ENCODE data around the gene IL11. TPM values are rescaled to one million over a fixed set of nuclear protein-coding genes. Genes with fewer than 3 reads are reported as not detected.

Gene IL11
- total RNA-seq, 1 donor from 2014 or later = 183 TPM

DNA sequence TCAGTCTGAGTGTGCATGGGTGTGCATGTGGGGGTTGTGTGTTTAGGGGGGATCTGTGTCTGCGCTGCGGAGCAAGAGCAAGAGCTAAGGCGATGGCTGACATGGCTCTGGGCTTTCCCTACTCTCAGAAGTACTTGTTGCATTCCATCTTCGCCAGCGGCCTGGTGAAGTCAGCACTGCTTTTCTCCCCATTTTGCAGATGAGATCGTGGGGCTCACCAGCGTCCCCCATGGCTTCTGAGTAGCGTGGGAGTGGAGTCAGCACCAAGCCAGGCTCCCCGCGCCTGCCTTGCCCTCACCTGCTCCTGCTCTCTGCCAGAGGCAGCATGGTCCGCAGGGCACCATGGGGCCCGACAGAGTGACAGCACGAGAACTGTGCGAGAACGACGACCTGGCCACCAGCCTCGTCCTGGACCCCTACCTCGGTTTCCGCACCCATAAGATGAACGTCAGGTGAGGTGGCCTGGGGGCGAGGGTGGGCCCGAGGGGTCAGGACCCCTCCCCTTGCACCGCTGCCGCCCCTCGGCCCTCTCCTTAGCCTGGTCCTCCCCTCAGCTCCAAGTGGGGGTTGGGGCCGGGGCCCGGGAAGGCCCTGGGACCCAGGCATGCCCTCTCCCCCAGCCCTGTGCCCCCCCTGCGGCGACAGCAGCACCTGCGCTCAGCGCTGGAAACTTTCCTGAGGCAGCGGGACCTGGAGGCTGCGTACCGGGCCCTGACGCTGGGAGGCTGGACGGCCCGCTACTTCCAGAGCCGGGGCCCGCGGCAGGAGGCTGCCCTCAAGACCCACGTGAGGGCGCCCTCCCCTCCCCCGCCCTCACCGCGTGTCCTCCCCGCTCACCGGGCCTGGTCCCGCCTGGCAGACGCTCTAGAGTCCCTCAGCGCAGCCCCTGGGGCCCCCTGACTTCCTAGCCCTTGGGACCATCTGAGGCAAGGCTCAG is 28.4 kb downstream of the IL11 start:
- H3K4me1 ChIP-seq (ENCODE audit: insufficient read depth, low read length) = peaks cover 25% of the 10 kb centered on the region
- peaks cover 10% of the 10 kb centered on the region for H3K79me2 ChIP-seq (ENCODE audit: insufficient read depth, low read length)
- no peak overlapping the region for H3K9ac ChIP-seq (ENCODE audit: low read length)
- Mint-ChIP-seq H3K27me3 (ENCODE audit: low read depth, unreplicated experiment) (no peaks in the 10 kb centered on the region), H3K9me3 (ENCODE audit: unreplicated experiment) (peaks cover 3% of the 10 kb centered on the region), H3K27ac (ENCODE audit: unreplicated experiment) (no peak overlapping the region), H3K4me1 (ENCODE audit: low read depth, unreplicated experiment) (peaks cover 17% of the 10 kb centered on the region), H3K36me3 (ENCODE audit: low read depth, unreplicated experiment) (peaks cover 8% of the 10 kb centered on the region), H3K4me3 (ENCODE audit: unreplicated experiment) (peak overlapping the region; percentile 75)
- no peak overlapping the region for H3K27ac ChIP-seq (ENCODE audit: low read depth, low read length)
- no peak for DNase-seq (ENCODE audit: low read depth)
- H3K9me3 ChIP-seq (ENCODE audit: insufficient read depth, low read depth, low read length) = no peaks in the 10 kb centered on the region
- H3K27me3 ChIP-seq (ENCODE audit: insufficient read depth, low read length) = peaks cover under 1% of the 10 kb centered on the region
- H3K4me2 ChIP-seq (ENCODE audit: low read length) = peak overlapping the region; percentile 100
- TF ChIP-seq, protein P1, sequence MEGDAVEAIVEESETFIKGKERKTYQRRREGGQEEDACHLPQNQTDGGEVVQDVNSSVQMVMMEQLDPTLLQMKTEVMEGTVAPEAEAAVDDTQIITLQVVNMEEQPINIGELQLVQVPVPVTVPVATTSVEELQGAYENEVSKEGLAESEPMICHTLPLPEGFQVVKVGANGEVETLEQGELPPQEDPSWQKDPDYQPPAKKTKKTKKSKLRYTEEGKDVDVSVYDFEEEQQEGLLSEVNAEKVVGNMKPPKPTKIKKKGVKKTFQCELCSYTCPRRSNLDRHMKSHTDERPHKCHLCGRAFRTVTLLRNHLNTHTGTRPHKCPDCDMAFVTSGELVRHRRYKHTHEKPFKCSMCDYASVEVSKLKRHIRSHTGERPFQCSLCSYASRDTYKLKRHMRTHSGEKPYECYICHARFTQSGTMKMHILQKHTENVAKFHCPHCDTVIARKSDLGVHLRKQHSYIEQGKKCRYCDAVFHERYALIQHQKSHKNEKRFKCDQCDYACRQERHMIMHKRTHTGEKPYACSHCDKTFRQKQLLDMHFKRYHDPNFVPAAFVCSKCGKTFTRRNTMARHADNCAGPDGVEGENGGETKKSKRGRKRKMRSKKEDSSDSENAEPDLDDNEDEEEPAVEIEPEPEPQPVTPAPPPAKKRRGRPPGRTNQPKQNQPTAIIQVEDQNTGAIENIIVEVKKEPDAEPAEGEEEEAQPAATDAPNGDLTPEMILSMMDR (IDR thresholded peaks at IDR 0.05; ENCODE audit: insufficient read depth, low read depth, low read length) = no peak
- no peak for TF ChIP-seq EZH2 (IDR thresholded peaks at IDR 0.05; ENCODE audit: insufficient read depth, low read length)
- FAIRE-seq = no peak
- no peaks in the 10 kb centered on the region for H3K36me3 ChIP-seq (ENCODE audit: insufficient read depth, low read length)
- H4K20me1 ChIP-seq (ENCODE audit: insufficient read depth, low read length) = peaks cover 6% of the 10 kb centered on the region
- no peak overlapping the region for H3K4me3 ChIP-seq (ENCODE audit: insufficient read depth, low read depth, low read length)
- H2AFZ ChIP-seq (ENCODE audit: low read depth, low read length) = no peak overlapping the region

- FAIRE-seq (no peak), DNase-seq (ENCODE audit: low read depth) (peak; percentile 23)
- peaks cover 17% of the 10 kb centered on the region for H3K4me1 Mint-ChIP-seq (ENCODE audit: low read depth, unreplicated experiment)
- Histone ChIP-seq H3K27me3 (ENCODE audit: insufficient read depth, low read length) (peaks cover 4% of the 10 kb centered on the region), H3K79me2 (ENCODE audit: insufficient read depth, low read length) (peaks cover 10% of the 10 kb centered on the region), H3K9ac (ENCODE audit: low read length) (peak overlapping the region; percentile 92), H2AFZ (ENCODE audit: low read depth, low read length) (no peak overlapping the region), H3K4me3 (ENCODE audit: insufficient read depth, low read depth, low read length) (peak overlapping the region; percentile 69), H3K4me2 (ENCODE audit: low read length) (peak overlapping the region; percentile 100), H3K27ac (ENCODE audit: low read depth, low read length) (no peak overlapping the region), H3K36me3 (ENCODE audit: insufficient read depth, low read length) (no peaks in the 10 kb centered on the region), H4K20me1 (ENCODE audit: insufficient read depth, low read length) (peaks cover 6% of the 10 kb centered on the region), H3K4me1 (ENCODE audit: insufficient read depth, low read length) (peaks cover 25% of the 10 kb centered on the region), H3K9me3 (ENCODE audit: insufficient read depth, low read depth, low read length) (no peaks in the 10 kb centered on the region)
- peak overlapping the region; percentile 88 for H3K4me3 Mint-ChIP-seq (ENCODE audit: unreplicated experiment)
- peaks cover 8% of the 10 kb centered on the region for H3K36me3 Mint-ChIP-seq (ENCODE audit: low read depth, unreplicated experiment)
- no peaks in the 10 kb centered on the region for H3K27me3 Mint-ChIP-seq (ENCODE audit: low read depth, unreplicated experiment)
- H3K27ac Mint-ChIP-seq (ENCODE audit: unreplicated experiment) = no peak overlapping the region
- peaks cover 3% of the 10 kb centered on the region for H3K9me3 Mint-ChIP-seq (ENCODE audit: unreplicated experiment)
- no peak for TF ChIP-seq EZH2 (IDR thresholded peaks at IDR 0.05; ENCODE audit: insufficient read depth, low read length)
- TF ChIP-seq, protein P1 (IDR thresholded peaks at IDR 0.05; ENCODE audit: insufficient read depth, low read depth, low read length) = no peak
Observed at GRCh38 chr19:55341171-55341588, 29.1 kb downstream of the IL11 start.

DNA sequence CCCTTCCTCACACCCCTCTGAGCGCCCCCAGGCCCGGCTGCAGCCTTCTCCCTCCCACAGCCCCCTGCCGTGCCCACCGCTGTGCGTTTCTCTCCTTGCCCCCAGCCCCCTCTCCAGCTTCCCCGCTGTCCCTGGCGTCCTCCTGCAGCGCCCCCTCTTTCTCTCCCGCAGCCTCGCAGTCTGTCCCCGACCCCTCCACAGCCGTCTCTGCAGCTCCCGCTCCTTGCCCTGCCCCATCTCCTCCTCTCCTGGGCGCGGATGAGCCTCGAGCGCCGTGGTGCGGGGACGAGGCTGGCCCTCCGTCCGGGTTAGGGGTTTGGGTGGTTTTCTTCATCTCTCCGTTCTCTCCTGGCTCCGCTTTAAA is 29.5 kb downstream of the IL11 start:
- no peak for TF ChIP-seq EZH2 (IDR thresholded peaks at IDR 0.05; ENCODE audit: insufficient read depth, low read length)
- Histone ChIP-seq H3K9ac (ENCODE audit: low read length) (peak overlapping the region; percentile 92), H3K27ac (ENCODE audit: low read depth, low read length) (no peak overlapping the region), H4K20me1 (ENCODE audit: insufficient read depth, low read length) (peaks cover 6% of the 10 kb centered on the region), H3K4me1 (ENCODE audit: insufficient read depth, low read length) (peaks cover 25% of the 10 kb centered on the region), H3K27me3 (ENCODE audit: insufficient read depth, low read length) (peaks cover 4% of the 10 kb centered on the region), H3K9me3 (ENCODE audit: insufficient read depth, low read depth, low read length) (no peaks in the 10 kb centered on the region), H2AFZ (ENCODE audit: low read depth, low read length) (no peak overlapping the region), H3K4me3 (ENCODE audit: insufficient read depth, low read depth, low read length) (peak overlapping the region; percentile 69), H3K4me2 (ENCODE audit: low read length) (peak overlapping the region; percentile 100), H3K36me3 (ENCODE audit: insufficient read depth, low read length) (no peaks in the 10 kb centered on the region), H3K79me2 (ENCODE audit: insufficient read depth, low read length) (peaks cover 10% of the 10 kb centered on the region)
- Mint-ChIP-seq H3K9me3 (ENCODE audit: unreplicated experiment) (peaks cover 3% of the 10 kb centered on the region), H3K27ac (ENCODE audit: unreplicated experiment) (peak overlapping the region; percentile 53), H3K4me1 (ENCODE audit: low read depth, unreplicated experiment) (peaks cover 17% of the 10 kb centered on the region), H3K27me3 (ENCODE audit: low read depth, unreplicated experiment) (no peaks in the 10 kb centered on the region), H3K36me3 (ENCODE audit: low read depth, unreplicated experiment) (peaks cover 8% of the 10 kb centered on the region), H3K4me3 (ENCODE audit: unreplicated experiment) (peak overlapping the region; percentile 88)
- FAIRE-seq (no peak), DNase-seq (ENCODE audit: low read depth) (no peak)
